ENCODE measurements around the gene CCDC69.

The CCDC69 gene

DNA sequence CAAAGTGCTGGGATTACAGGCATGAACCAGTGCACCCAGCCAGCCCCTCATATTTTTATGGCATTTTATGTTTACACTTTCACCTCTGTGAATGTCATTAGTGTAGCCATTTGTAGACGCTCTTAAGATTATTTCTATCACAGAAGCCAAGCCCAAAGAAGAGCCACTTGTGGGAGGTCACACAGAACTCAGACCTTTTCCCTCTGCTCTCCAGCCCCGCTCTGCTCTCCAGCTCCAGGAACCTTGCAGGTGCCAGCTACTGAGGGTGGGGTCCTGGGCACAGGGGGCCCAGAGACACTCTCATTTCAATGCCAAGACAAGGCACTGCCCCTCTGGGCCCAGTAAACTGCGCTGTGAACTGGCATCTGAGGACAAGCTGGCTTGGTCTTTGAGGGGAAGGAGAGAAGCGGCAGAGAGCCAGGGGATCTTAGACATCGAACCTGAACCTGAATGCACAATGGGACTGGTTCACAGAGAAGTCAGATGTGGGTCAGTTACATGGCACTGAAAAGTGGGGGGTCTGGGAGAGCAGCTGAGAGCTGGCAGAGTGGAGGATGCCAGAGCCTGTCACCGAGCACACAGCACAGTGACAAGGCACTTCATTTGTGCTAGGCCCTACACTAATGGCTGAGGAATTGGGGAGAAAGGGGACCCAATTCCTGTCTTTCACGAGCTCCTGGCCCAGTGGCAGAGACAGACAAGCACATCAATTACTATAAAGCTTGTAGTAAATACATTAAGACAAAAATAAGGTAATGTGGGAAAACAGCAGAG lies 83.0 kb downstream of the CCDC69 start:
- no peak for DNase-seq (ENCODE audit: low read depth)

DNA sequence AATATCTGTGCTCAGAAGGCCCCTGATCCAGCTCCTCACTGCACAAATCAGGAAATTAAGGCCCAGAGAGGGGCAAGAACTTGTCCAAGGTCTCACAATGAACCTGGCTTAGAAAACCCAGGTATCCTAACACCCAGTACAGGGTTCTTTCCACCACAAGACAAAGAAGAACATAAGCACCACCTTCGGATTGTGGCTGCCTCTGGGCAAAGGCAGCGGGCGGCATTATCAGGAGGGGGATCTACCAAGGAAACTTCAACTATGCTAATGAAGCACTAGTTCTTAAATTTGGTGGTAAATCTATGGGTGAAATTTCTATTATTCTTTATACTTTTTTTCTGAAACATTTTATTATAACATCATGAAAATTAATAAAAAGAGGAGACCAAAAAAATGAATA lies 84.2 kb downstream of the CCDC69 start:
- DNase-seq (ENCODE audit: low read depth): no peak

DNA sequence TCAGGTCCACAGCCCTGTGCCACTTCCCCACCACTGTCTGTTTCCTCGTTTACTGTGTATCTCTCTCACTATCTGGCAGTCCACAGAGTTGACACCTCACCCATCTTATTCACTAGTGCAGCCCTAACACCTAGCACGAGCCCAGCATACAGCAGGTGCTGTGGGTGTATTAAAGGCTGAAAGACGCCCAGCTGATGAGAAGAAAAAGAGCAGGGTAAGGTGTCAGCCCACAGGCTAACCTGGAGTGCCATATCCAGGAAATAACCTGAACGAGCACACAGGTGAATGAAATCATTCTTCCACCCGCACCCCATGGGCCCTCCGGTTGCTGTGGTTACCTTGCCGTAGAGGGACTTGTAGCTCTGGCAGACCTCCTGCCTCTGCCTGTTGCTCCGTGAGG lies 84.9 kb downstream of the CCDC69 start:
- no peak for DNase-seq (ENCODE audit: low read depth)

DNA sequence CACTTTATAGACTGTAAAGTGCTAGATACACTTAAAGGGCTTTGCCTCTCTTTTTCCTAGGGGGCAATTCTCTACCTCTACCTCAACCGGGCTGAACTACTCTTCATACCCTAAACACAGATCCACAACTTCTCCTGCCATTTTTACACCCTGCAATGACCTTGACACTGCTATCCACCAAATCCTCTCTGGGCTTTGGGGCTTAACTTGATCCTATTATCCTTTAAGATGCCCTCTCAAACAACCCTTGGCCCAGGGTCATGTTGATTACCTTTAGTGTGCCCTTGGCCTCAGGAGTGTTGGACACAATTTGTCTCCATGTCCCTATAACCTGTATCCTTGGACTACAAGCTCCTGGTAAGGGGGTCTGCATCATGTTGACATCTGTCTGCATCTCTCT lies 85.8 kb downstream of the CCDC69 start:
- no peak for DNase-seq (ENCODE audit: low read depth)

DNA sequence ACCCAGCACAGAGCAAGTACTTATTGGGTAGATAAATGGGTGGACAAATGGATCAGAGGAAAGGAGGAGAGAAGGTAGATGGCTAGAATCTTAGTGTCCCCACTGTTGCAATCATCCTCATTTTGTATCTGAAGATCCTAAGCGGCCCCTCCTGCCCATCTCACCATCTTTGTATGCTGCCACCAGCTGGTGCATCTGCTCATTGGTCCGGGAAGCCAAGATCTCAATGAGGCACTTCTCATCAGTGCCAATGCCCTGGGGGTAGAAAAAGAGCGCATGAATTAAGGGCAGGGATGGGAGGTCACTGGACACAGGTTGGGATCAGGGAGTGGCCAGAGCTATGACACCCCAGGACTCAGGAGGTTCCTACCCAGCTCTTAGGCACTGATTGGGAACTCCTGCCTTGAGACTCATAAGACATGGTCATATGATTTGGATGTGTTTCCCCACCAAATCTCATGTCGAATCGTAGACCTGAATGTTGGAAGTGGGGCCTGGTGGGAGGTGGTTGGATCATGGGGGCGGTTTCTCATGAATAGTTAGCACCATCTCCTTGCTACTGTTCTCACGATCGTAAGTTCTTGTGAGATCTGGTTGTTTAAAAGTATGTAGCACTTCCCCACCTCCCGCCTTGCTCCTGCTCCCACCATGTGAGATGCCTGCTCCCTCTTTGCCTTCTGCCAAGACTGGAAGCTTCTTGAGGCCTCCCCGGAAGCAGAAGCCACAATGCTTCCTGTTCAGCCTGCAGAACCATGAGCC lies 86.6 kb downstream of the CCDC69 start:
- DNase-seq (ENCODE audit: low read depth): no peak

DNA sequence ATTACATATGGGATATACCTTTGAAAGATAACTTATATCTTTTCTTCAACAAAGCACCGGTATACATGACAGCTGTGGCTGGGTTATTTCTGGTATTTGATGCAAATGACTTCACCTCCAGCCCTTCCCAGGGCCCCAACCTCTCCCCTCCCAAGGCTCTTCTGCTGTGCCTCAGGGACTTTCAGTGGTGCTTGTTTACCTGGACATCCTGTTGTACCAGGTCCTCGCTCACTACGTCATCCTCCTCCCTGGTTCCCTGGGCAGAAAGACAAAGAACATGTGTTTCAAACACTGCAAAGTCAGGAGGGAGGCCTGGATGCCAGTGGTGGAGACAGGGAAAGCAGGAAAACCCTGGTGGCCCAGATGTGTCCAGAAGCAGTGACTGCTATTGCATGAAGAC lies 89.7 kb downstream of the CCDC69 start:
- DNase-seq (ENCODE audit: low read depth): no peak

DNA sequence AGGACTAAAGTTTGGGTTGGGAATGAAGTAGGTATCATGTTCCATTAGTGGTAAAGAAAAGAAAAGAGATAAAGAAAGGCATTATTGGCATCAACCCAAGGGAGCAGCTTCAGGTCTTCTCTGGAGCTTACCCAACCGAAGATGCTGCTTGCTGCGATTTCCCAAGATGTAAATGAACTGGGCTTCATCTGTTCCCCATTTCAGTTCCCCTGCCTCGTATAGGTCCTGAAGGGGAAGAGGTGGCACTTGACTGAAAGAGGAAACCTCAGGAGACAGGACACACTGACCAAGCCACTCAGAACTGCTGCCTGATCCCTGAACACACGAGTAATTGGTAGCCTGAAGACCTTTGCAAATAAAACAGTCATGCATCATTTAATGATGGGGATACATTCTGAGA lies 90.9 kb downstream of the CCDC69 start:
- no peak for DNase-seq (ENCODE audit: low read depth)

All from activated T-cell treated with anti-CD3 and anti-CD28 coated beads for 24 hours (primary cell).